ENCODE measurements around the gene VSTM2B.
"Not testable (repeated sequence)": the region's sequence is repeated elsewhere in the genome, so short reads cannot be mapped to it uniquely, and the experiment has no call there.

The VSTM2B gene

DNA sequence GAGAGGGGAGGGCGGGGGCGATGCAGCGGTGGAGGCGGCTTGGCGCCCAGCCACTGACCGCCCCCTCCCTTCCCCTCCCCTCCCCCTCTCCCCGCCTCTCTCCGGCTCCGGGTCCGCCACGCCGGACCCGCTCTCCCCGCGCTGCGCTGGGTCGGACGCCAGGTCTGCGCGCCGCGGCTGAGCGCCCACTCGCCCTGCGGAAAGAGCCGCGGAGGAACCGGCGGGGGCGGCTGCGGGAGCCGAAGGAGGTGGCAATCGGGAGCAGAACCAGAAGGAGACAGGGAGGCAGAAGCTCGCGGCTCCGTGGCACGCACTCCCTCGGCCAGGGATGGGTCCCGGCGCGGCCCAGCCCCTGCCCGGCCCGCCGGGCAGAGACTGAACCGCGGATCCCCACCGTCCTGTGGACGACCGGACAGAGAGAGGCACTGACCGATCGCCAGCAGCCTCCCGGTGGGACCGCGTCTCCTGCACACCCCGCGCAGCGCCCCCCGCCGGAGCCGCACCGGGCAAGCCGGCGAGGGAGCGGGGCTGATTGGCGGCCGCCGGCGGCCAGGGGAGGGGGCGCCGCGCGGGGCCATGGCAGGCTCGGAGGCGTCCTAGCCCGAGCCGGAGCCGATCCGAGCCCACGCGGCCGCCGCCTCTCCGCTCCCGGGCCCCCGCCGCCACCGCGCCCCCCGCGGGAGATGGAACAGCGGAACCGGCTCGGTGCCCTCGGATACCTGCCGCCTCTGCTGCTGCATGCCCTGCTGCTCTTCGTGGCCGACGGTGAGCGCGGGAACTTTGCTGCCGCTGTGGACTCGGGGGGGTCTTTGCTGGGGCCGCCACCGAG is at the start of gene VSTM2B:
TSS of gene VSTM2B (plus strand) at position 94 of the 829 bp plus-strand sequence. CDS start at position 684, 590 bp downstream.
- DNase-seq = no peak

GRCh38 chr19:29476528-29476927 is 49.3 kb upstream of the VSTM2B start:
- no peak for DNase-seq

DNA sequence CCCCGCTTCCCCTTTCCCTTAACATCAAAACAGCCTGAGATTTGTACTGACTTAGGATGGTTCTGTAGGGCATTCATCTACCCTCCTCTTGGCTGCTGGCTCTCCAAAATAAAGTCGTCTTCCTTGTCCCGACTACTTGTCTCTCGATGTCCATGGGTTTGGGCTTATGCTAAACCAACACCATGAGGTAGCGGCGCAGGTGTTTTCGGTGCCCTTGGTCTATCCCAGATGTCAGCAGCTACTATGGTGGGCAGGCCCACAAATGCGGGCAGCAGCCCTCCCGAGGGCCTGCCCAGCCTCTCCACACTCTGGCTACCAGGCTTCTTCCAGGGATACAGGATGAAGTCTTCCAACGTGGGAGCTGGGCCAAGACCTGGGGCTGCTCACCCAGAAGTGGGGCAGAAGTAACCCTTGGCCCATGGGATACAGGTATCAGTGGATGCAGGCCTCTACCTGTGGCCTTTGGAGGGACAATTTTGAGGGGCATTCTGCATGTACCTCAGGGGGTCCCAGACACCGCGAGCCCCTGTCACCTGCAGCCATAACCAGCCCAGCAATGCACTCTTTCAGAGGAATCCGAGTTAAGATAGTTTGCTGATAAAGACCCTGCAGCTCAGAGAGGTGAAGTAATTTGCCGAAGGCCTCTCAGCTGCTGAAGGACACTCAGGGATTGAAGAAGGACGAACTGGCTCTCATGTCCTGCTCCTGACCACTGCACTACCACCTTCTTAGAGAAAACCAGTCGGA is 47.8 kb upstream of the VSTM2B start:
- DNase-seq = no peak

- DNase-seq = no peak
Observed at GRCh38 chr19:29478578-29479565, 46.9 kb upstream of the VSTM2B start.

DNA sequence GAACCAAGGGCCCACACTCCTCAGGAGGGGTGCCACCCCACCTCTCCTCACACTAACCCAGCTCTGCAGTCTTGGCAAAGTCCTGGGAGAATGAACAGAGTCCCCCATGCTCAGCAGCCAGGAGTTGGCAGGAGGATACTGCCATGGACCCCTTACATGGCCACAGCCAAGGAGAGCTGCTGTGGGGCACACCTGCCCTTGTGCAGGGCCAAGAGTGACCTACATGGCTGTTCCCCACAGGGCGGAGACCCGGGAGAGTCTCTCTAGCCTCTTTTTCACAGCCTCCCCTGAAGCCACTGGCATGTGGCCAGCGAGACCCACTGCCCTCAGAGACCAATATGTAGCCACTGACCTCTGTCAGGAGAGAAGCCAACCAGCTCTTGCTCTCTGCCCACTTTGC is 45.9 kb upstream of the VSTM2B start:
- no peak for DNase-seq

DNA sequence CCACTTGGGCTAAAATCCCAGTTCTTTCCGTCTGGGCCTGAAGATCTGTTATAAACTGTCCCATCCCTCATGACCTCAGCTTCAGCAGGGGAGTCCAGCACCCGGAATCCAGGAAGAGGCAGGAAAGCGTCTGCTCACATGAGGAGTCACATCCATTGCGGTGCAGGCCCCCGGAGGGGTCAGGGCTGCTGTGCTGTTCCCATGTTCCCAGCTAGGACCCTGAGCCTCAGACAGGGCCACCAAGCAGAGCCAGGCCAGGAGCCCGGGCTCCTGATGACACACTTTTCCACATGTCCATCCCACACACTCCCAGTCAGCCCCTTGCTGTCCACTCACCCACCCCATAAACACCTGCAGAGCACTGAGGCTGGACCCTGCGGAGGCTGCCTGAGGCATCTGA is 45.3 kb upstream of the VSTM2B start:
- no peak for DNase-seq

DNA sequence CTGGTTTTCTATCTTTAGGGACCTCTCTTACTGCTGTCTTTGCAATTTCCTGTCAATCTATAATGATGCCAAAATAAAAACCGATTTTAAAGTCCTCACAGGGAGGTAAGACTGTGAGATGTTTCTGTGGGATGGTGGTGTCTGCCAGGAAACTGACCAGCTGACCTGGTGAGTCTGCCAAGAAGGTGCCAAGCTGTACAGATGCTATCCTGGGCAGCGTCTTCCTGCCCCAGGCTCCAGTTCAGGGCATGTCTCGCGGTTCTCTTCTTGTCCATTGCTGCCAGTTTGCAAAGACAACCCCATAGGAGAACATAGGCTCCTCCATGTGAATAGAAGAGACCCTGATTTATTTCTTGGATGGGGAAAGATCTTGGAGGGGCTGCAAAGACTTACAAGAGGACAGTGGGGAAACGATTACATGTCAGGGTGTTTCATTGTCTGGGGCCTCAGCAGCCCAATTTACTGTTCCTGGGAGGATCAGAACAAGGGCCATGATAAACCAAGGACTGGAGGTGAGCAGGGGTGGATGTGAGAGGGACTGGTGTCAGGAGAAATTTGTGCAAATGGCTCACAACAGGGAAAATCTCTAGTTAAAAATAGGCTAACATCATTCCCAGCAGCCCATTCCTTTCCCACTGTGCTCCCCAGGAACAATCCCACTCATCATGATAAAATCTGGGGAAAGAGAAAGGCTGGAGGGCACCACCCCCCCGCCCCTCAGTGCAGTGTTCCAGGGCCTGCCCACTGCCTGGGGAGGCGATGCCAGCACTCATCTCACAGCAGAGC is 42.7 kb upstream of the VSTM2B start:
- DNase-seq = no peak

DNA sequence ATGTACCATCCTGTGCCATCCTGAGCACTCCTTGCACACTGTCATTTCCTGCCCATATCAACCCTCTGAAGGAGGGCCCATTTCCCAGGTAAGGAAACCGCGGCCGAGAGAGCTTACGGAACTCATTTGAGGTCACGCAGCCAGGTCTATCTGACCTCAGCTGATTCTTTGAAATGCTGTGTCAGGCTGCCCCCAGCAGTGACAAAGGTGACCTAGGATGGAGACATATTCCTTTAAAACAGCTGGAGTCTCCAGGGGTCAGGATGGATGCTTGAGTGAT is 42.2 kb upstream of the VSTM2B start:
- DNase-seq = no peak

DNA sequence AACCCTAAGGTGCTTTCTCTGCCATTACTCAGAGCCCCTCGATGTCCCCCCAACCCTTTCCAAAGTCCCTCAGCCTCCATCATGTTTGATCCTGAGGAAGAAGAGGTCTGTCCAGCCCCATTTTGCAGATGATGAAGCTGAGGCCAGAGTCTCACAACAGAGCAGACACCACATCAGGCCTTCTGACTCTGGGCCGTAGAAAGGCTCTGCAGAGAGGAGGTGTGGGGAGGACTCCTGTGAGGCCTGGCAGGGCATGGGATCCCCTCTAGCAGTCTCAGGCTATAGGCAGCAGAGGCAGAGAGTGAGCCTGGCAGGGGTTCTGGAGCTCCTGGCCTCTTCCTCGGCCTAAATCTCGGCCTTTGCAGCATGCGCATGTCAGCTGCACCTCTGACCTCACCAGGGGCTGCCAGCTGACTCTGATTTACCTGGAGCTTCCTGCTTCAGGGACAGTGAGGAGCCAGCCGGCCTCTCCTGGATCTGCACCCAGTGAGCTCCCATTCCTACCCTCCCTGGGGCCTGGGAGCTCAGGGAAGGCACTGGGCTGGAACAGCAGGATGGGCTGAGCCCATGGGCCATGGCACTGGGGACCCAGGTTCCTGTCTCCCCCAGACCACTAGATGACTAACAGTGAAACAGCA is 41.7 kb upstream of the VSTM2B start:
- peak; percentile 35 for DNase-seq

DNA sequence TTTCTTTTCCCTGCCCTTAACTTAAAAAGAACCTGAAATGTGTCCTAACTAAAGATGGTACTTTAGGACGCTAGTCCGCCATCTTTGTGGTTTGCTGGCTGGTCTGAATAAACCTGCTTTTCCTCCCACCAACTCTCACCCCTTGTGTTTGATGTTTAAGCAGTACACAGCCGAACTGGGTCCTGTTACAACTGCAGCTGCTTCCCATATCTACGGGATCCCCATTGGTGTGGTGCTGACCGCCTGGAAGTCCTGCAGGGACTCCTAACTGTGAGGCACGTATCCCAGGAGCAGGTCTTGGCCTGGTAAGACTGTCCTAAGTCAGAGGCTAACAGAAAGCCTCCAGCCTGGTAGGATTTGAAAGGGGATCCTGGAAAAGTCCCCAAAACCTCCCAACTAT is 40.9 kb upstream of the VSTM2B start:
- no peak for DNase-seq

DNA sequence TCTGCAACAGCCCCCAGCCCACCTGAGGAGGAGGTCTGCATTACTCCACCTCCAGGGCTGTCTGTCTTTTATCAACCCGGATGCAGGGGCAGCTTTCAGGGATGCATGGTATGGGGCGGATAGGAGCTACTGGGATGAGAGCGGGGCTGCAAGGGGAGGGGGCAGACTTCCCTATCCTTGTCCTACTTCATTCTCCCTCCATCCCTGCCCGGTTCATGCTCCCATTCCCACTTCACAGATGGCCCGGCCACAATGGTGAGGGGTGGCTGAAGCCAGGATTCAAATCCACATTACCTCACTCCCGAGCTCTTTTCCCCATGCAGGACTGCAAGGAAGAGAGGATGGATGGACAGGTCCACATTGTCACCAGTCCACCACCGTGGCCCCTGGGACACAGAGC is 40.5 kb upstream of the VSTM2B start:
- DNase-seq = peak; percentile 28

DNA sequence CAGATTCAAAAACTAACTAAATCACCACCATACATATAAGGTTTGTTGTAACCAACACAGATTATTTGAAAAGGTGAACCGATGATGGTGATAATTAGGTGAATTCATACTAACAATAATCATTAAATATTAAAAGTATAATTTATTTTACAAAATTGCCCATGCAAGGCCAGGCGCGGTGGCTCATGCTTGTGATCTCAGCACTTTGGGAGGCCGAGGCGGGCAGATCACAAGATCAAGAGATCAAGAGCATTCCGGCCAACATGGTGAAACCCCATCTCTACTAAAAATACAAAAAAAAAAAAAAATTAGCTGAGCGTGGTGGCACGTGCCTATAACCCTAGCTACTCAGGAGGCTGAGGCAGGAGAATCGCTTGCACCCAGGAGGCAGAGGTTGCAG is 38.8 kb upstream of the VSTM2B start:
- DNase-seq = not testable (repeated sequence)

- DNase-seq = no peak
Observed at GRCh38 chr19:29487432-29487831, 38.4 kb upstream of the VSTM2B start.

DNA sequence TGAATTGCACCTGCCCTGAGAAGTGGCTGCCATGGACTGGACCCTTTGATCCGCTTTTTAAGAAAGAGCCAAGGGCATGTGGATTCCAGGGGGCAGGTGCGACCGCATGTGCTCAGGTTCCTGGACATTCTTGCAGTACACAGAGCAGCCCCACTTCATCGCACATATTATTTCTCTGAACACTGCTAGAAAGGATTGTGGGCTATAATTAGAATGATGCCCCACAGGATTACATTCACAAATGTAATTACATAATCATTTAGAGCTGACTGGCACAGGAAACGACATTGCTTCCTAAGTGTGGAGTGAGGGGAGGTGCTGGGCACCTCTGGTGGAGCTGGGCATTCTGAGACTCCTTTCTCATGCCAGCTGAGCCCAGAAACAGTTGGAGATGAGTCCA is 37.5 kb upstream of the VSTM2B start:
- no peak for DNase-seq

- no peak for DNase-seq
Observed at GRCh38 chr19:29489172-29489951, 36.4 kb upstream of the VSTM2B start.

DNA sequence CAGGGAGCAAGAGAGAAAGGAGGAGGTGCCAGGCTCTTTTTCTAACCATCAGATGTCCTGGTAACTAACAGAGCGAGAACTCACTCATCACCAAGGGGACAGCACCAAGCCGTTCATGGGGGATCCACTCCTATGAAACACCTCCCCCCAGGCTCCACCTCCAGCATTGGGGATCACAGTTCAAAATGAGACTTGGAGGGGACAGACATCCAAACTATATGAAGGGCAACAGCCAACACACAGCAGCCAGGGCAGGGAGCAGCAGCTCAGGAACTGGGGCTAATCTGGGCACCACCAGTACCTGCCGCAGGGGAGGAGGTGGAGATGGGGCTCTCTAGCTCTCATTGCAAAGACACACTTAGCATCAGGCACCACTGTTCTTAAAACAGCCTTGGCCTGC is 34.3 kb upstream of the VSTM2B start:
- DNase-seq = peak; percentile 33

GRCh38 chr19:29491995-29492577 is 33.7 kb upstream of the VSTM2B start:
- no peak for DNase-seq

DNA sequence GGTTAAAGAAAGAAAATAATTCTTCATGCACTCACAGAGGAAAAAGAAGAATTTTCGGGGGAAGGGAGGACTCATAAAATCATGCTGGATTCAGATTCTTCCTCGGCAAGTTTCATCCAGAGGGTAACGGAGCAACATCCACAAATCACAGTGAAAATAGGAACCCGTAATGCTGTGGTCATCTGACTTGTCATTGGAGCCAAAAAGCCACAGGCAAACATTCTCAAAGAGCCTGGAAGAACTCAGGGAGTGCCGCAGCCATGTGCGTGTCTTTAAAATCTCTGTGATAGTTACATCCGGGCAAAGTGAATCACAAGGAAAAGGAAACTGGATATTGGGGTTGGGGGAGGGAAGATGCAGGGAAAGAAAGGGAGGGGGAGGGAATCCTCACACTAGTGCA is 33.0 kb upstream of the VSTM2B start:
- no peak for DNase-seq

- DNase-seq = no peak
Observed at GRCh38 chr19:29495091-29495490, 30.7 kb upstream of the VSTM2B start.

DNA sequence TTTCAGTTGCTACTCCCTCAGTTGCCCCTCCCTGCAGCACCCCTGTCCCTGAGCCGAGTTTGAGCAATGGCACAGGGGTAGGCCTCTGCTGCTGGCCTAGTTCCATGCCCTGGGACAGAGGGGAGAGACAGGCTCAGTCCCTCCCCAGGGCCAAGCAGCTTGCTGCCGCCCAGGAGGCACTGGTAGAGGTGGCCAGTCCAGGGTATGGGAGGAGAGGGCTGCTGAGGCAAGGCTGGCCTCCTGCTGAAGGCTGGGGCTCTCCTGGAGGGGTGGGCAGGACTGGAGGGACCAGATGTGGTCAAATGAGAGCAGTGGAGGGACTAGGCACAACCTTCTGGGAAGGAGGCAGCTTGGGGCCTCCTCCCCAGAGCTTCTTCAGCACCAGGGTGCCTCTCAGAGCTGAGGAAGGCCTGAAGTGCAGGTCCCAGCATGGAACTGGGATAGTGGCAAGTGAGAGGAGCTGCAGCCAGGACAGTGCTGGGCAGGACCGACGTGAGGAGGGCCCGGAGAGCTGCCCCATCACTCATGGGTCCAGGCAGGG is 29.8 kb upstream of the VSTM2B start:
- no peak for DNase-seq

Data from activated CD8-positive, alpha-beta memory T cell treated with anti-CD3 and anti-CD28 coated beads for 24 hours (primary cell).